GM12878 (cell line): ENCODE measurements around the gene CNTNAP2. TPM values are rescaled to one million over a fixed set of nuclear protein-coding genes. Genes with fewer than 3 reads are reported as not detected.

Experiments used
- ATAC-seq: fragments of 200-7000 bp; cut with Tn5 transposase; 3 replicates; pipeline ENCODE4 v1.9.1; 2020; ENCODE audit warnings: mild to moderate bottlenecking, moderate library complexity
- BruUV-seq: library from RNA; stranded (reverse); fragments of 400-500 nt; replicated peaks from 2 replicates; lab custom pipeline; 2021; lab: Mats Ljungman, UMichigan
- CTCF ChIA-PET: fragments of 300-600 bp; sonication (Branson Sonifier 250); formaldehyde crosslinking; extraction: SDS; loops from one replicate; lab custom pipeline; 2021; ENCODE audit warnings: inconsistent platforms; lab: Yijun Ruan, JAX
- POLR2A ChIA-PET: fragments of 350-600 bp; formaldehyde crosslinking; extraction: SDS; loops from one replicate; lab custom pipeline; 2021; ENCODE audit warnings: inconsistent platforms; lab: Charles Lee
- RAD21 ChIA-PET: fragments of 300-600 bp; sonication (Branson Sonifier 250); formaldehyde crosslinking; loops from one replicate; lab custom pipeline; 2023; ENCODE audit warnings: antibody characterized with exemption; ENCODE audit not compliant: unreplicated experiment; lab: Charles Lee
- SMC1A ChIA-PET: fragments of 300-600 bp; sonication (Branson Sonifier 250); formaldehyde crosslinking; loops from one replicate; lab custom pipeline; 2023; ENCODE audit not compliant: unreplicated experiment, uncharacterized antibody; lab: Charles Lee
- DNase-seq: peaks from one replicate; pipeline ENCODE4 v3.0.0-alpha.2; 2011; ENCODE audit warnings: low read depth, low spot score
- FAIRE-seq: peaks from 3 replicates; lab custom pipeline; 2011; peaks lifted over from hg19 to GRCh38; lab: Jason Lieb, UNC
- H2AFZ ChIP-seq: 2 replicates; pipeline ENCODE4 v1.6.0; 2011; ENCODE audit warnings: low read depth, low read length, control low read depth; ENCODE audit not compliant: control insufficient read depth
- H3K27ac ChIP-seq: 2 replicates; pipeline ENCODE4 v1.5.1; 2011; ENCODE audit warnings: control low read depth; ENCODE audit not compliant: control insufficient read depth, insufficient read depth
- H3K27me3 ChIP-seq, 2 experiments: replicated peaks in 1 of 2; 2 replicates each; pipeline versions ENCODE4 v1.6.0 to v1.6.1; 2011; ENCODE audit warnings: low read length in 1 of 2; ENCODE audit not compliant: control insufficient read depth in 2 of 2, insufficient read depth in 2 of 2
- H3K36me3 ChIP-seq, 2 experiments: 2 replicates each; pipeline ENCODE4 v1.5.1; 2011; ENCODE audit warnings: low read length in 1 of 2; ENCODE audit not compliant: control insufficient read depth in 2 of 2, insufficient read depth in 2 of 2
- H3K4me1 ChIP-seq: 2 replicates; pipeline ENCODE4 v1.6.1; 2011; ENCODE audit warnings: mild to moderate bottlenecking, low read length, moderate library complexity, mixed read lengths; ENCODE audit not compliant: control insufficient read depth, insufficient read depth
- H3K4me2 ChIP-seq: 2 replicates; pipeline ENCODE4 v1.6.0; 2011; ENCODE audit warnings: control low read depth; ENCODE audit not compliant: control insufficient read depth, insufficient read depth
- H3K4me3 ChIP-seq: fragments of 200-600 bp; sonication (generic); 2 replicates; pipeline ENCODE4 v1.5.1; 2016
- H3K79me2 ChIP-seq: 2 replicates; pipeline ENCODE4 v1.6.0; 2011; ENCODE audit warnings: low read length; ENCODE audit not compliant: control insufficient read depth, insufficient read depth
- H3K9ac ChIP-seq: 2 replicates; pipeline ENCODE4 v1.8.0; 2011; ENCODE audit warnings: low read length, control low read depth, mixed read lengths; ENCODE audit not compliant: control insufficient read depth, insufficient read depth
- H3K9me3 ChIP-seq: replicated peaks from 3 replicates; pipeline ENCODE4 v1.5.1; 2011; ENCODE audit warnings: mild to moderate bottlenecking, low read length; ENCODE audit not compliant: control insufficient read depth, insufficient read depth
- H4K20me1 ChIP-seq: 2 replicates; pipeline ENCODE4 v1.6.0; 2011; ENCODE audit not compliant: control insufficient read depth, insufficient read depth
- ASH2L ChIP-seq: fragments of 300-600, 200-600 bp; sonication (generic); IDR thresholded peaks from 2 replicates; pipeline ENCODE4 v1.6.1; 2017; ENCODE audit warnings: low read depth, mild to moderate bottlenecking, borderline replicate concordance
- ATF2 ChIP-seq: IDR thresholded peaks from 2 replicates; pipeline ENCODE4 v1.6.1; 2012; ENCODE audit warnings: low read length, inconsistent platforms
- BMI1 ChIP-seq: fragments of 450-650 bp; IDR thresholded peaks from 2 replicates; pipeline ENCODE4 v1.6.1; 2016; ENCODE audit warnings: mild to moderate bottlenecking, moderate library complexity, borderline replicate concordance
- E4F1 ChIP-seq: fragments of 450-650 bp; IDR thresholded peaks from 2 replicates; pipeline ENCODE4 v1.6.1; 2018; ENCODE audit warnings: borderline replicate concordance, mild to moderate bottlenecking; ENCODE audit not compliant: partially characterized antibody
- ESRRA ChIP-seq: IDR thresholded peaks from 2 replicates; pipeline ENCODE4 v1.6.1; 2012; ENCODE audit warnings: mild to moderate bottlenecking, low read length, improper control_type of control experiment
- GATAD2B ChIP-seq: fragments of 450-650 bp; conservative IDR thresholded peaks from 2 replicates; pipeline ENCODE4 v1.6.1; 2017; ENCODE audit warnings: low read depth, mild to moderate bottlenecking, moderate library complexity
- HDAC2 ChIP-seq: fragments of 200-600 bp; sonication (generic); IDR thresholded peaks from 2 replicates; pipeline ENCODE4 v1.6.1; 2017
- MLLT1 ChIP-seq: fragments of 450-650 bp; IDR thresholded peaks from 2 replicates; pipeline ENCODE4 v1.6.1; 2016; ENCODE audit warnings: mild to moderate bottlenecking
- NFIC ChIP-seq: IDR thresholded peaks from 2 replicates; pipeline ENCODE4 v1.6.1; 2012; ENCODE audit warnings: low read depth, mild to moderate bottlenecking, inconsistent platforms, low read length, moderate library complexity
- PML ChIP-seq: IDR thresholded peaks from 2 replicates; pipeline ENCODE4 v1.6.1; 2012; ENCODE audit warnings: low read length, inconsistent platforms
- RBBP5 ChIP-seq: fragments of 200-600 bp; sonication (generic); conservative IDR thresholded peaks from 2 replicates; pipeline ENCODE4 v1.6.1; 2016
- SPI1 ChIP-seq: IDR thresholded peaks from 2 replicates; pipeline ENCODE4 v1.6.1; 2011; ENCODE audit warnings: low read depth, mild to moderate bottlenecking, low read length, moderate library complexity, borderline replicate concordance; ENCODE audit not compliant: insufficient read depth
- SUZ12 ChIP-seq: fragments of 200-600 bp; sonication (generic); IDR thresholded peaks from one replicate; pipeline ENCODE4 v1.6.1; 2018; ENCODE audit warnings: antibody characterized with exemption, mild to moderate bottlenecking; ENCODE audit not compliant: unreplicated experiment
- TBL1XR1 ChIP-seq: IDR thresholded peaks from 2 replicates; pipeline ENCODE4 v1.6.1; 2012; ENCODE audit warnings: low read depth, low read length, improper control_type of control experiment
- WGBS: methylation state at CpG from one replicate; pipeline ENCODE4 v1.1.6; 2016; ENCODE audit warnings: low lambda C conversion rate; ENCODE audit not compliant: insufficient replicate concordance, insufficient coverage; ENCODE audit errors: missing lambda C conversion rate; 5-methylcytosine and 5-hydroxymethylcytosine counted together
- in situ Hi-C: fragments of 300-500 bp; cut with MboI; formaldehyde crosslinking; loops from 9 replicates; pipeline ENCODE4 v1.14.3; 2018; ENCODE audit warnings: mixed read lengths
- intact Hi-C: fragments of 100-400 bp; cut with micrococcal nuclease; formaldehyde crosslinking; loops from one replicate; pipeline ENCODE4 v1.14.2; 2022; ENCODE audit not compliant: unreplicated experiment
- polyA plus RNA-seq, 11 experiments: library from polyadenylated mRNA; depleted of rRNA in 4 of 11; unstranded in 6 of 11; stranded (reverse) in 5 of 11; fragments of >200 nt; fragmentation: Nextera tagmentation in 4 of 11; fragmentation: Illumina TruSeq in 1 of 11; extraction: Ambion mirVana in 4 of 11; extraction: Trizol in 1 of 11; gene quantifications; 1 replicate in 1 of 11; 2 replicates in 10 of 11; pipeline versions ENCODE4 v1.2.1 to v1.2.3, GENCODE V29; 2011 to 2016; ENCODE audit warnings: inconsistent platforms in 2 of 11, missing spikeins in 2 of 11, low read depth in 1 of 11
- total RNA-seq, 4 experiments: library from RNA; depleted of rRNA in 3 of 4; stranded (reverse); fragments of >200 nt in 3 of 4; fragmentation: Illumina TruSeq in 1 of 4; extraction: Trizol in 1 of 4; gene quantifications; 2 replicates each; pipeline versions ENCODE4 v1.2.1 to v1.2.3, GENCODE V29; 2013 to 2021

Gene CNTNAP2
- total and polyA plus RNA-seq, 10 of the 15 experiments (the other 5 are each of a cell fraction or from before 2014, with no cell fraction given) = 0.03 to 0.08 (median 0.03) TPM; not detected in 7

- TF ChIP-seq ATF2 (no peak), SPI1 (no peak), PML (no peak)
Observed at GRCh38 chr7:146285418-146285817, 168.8 kb downstream of the CNTNAP2 start (continued).

- no peak overlapping the region for H2AFZ ChIP-seq
- intact Hi-C loops = loop anchor here (10.0 kb wide), 1 partner anchor 64 kb away; no protein-coding TSS in a partner anchor
- DNase-seq (no peak), ATAC-seq (no peak), FAIRE-seq (no peak)
- RAD21 ChIA-PET = no interaction called here
- TF ChIP-seq GATAD2B (no peak), MLLT1 (no peak), ASH2L (no peak), BMI1 (no peak), SUZ12 (no peak), ESRRA (no peak), TBL1XR1 (no peak), E4F1 (no peak), NFIC (no peak), RBBP5 (no peak), HDAC2 (no peak)
- SMC1A ChIA-PET = interaction anchor here (0.5 to 1.1 kb wide), 2 partner anchors 8 to 111 kb away, joined by 3 to 4 read pairs; no protein-coding TSS in a partner anchor
- H4K20me1 ChIP-seq = no peaks in the 10 kb centered on the region
- no peaks in the 10 kb centered on the region for H3K27me3 ChIP-seq
- H3K27ac ChIP-seq = no peak overlapping the region
- H3K79me2 ChIP-seq = no peaks in the 10 kb centered on the region
- POLR2A ChIA-PET = no interaction called here
- CTCF ChIA-PET = no interaction called here
- no peak overlapping the region for H3K9ac ChIP-seq
- no peak overlapping the region for H3K4me3 ChIP-seq
- WGBS = 51% methylated on average over 3 of the region's 3 CpGs
- in situ Hi-C loops = no loop called here
- no TSS peak for BruUV-seq
- H3K4me1 ChIP-seq = no peaks in the 10 kb centered on the region
- H3K4me2 ChIP-seq = no peak overlapping the region
- H3K9me3 ChIP-seq = no peaks in the 10 kb centered on the region
- no peaks in the 10 kb centered on the region for H3K36me3 ChIP-seq
Observed at GRCh38 chr7:146290746-146291145, 174.1 kb downstream of the CNTNAP2 start.
